Measurements from ENCODE around the gene CNTNAP2. TPM values are rescaled to one million over a fixed set of nuclear protein-coding genes. Genes with fewer than 3 reads are reported as not detected.

Gene CNTNAP2
- total RNA-seq, 2 donors from 2014 or later = 171 to 228 TPM

- no peaks in the 10 kb centered on the region for H3K9me3 Mint-ChIP-seq
- H3K36me3 Mint-ChIP-seq (ENCODE audit: low read depth) = no peaks in the 10 kb centered on the region
- WGBS, 2 experiments (ENCODE audit: insufficient coverage in 1 of 2, insufficient read length in 1 of 2) = 70% methylated on average over 2 of the region's 2 CpGs; no CpG with 5 or more reads in 1 of the 2 experiments
- peaks cover 4% of the 10 kb centered on the region for H3K4me1 Mint-ChIP-seq
- H3K4me3 Mint-ChIP-seq = no peak overlapping the region
- Histone ChIP-seq H3K27ac (ENCODE audit: low read depth, low read length) (no peak overlapping the region), H3K27me3 (ENCODE audit: control insufficient read depth, insufficient read depth, low read length, poor library complexity, severe bottlenecking) (no peaks in the 10 kb centered on the region), H3K9ac (ENCODE audit: extremely low read depth, low read length, poor library complexity, severe bottlenecking) (no peak overlapping the region), H3K4me3 (ENCODE audit: low read length) (no peak overlapping the region), H3K36me3 (ENCODE audit: control insufficient read depth, insufficient read depth, low read length) (no peaks in the 10 kb centered on the region), H3K4me1 (ENCODE audit: control insufficient read depth, insufficient read depth, low read length) (no peaks in the 10 kb centered on the region), H3K9me3 (ENCODE audit: control insufficient read depth, low read length) (no peaks in the 10 kb centered on the region)
- H3K27me3 Mint-ChIP-seq (ENCODE audit: insufficient read depth) = no peaks in the 10 kb centered on the region
- H3K27ac Mint-ChIP-seq = no peak overlapping the region
- TF ChIP-seq, protein P1, sequence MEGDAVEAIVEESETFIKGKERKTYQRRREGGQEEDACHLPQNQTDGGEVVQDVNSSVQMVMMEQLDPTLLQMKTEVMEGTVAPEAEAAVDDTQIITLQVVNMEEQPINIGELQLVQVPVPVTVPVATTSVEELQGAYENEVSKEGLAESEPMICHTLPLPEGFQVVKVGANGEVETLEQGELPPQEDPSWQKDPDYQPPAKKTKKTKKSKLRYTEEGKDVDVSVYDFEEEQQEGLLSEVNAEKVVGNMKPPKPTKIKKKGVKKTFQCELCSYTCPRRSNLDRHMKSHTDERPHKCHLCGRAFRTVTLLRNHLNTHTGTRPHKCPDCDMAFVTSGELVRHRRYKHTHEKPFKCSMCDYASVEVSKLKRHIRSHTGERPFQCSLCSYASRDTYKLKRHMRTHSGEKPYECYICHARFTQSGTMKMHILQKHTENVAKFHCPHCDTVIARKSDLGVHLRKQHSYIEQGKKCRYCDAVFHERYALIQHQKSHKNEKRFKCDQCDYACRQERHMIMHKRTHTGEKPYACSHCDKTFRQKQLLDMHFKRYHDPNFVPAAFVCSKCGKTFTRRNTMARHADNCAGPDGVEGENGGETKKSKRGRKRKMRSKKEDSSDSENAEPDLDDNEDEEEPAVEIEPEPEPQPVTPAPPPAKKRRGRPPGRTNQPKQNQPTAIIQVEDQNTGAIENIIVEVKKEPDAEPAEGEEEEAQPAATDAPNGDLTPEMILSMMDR (conservative IDR thresholded peaks at IDR 0.05) = peak; percentile 17
- DNase-seq = no peak
These were observed 59.1 kb downstream of the CNTNAP2 start for GRCh38 chr7:146175716-146176115.

DNA sequence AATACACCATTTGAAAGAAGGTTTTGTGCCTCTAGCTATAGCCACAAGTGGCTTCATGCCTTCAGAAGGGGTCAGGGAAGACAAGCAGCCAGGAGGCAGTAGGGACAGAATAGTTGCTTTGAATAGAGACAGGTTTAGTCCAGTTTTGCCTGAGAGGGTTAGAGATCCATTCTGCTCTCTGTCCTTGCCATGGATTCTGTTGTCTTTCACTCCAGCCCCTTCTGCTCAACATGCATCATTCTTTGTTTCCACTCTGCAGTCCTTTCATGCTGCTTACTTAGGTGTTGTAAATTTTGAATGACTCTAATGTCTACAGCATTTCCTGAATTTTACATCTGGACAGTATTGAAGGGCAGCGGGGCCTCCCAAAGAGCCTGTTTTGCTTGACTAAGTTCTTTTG is 60.3 kb downstream of the CNTNAP2 start:
- H3K36me3 ChIP-seq (ENCODE audit: control insufficient read depth, insufficient read depth, low read length) = no peaks in the 10 kb centered on the region
- TF ChIP-seq, protein P1 (conservative IDR thresholded peaks at IDR 0.05) = no peak
- H3K4me3 ChIP-seq (ENCODE audit: low read length) = no peak overlapping the region
- H3K27me3 ChIP-seq (ENCODE audit: control insufficient read depth, insufficient read depth, low read length, poor library complexity, severe bottlenecking) = no peaks in the 10 kb centered on the region
- H3K27ac Mint-ChIP-seq = peak overlapping the region; percentile 6
- DNase-seq = no peak
- H3K4me1 Mint-ChIP-seq = peaks cover 4% of the 10 kb centered on the region
- no peak overlapping the region for H3K27ac ChIP-seq (ENCODE audit: low read depth, low read length)
- H3K27me3 Mint-ChIP-seq (ENCODE audit: insufficient read depth) = no peaks in the 10 kb centered on the region
- no peak overlapping the region for H3K9ac ChIP-seq (ENCODE audit: extremely low read depth, low read length, poor library complexity, severe bottlenecking)
- no peaks in the 10 kb centered on the region for H3K4me1 ChIP-seq (ENCODE audit: control insufficient read depth, insufficient read depth, low read length)
- no peak overlapping the region for H3K4me3 Mint-ChIP-seq
- no peaks in the 10 kb centered on the region for H3K36me3 Mint-ChIP-seq (ENCODE audit: low read depth)
- no peaks in the 10 kb centered on the region for H3K9me3 Mint-ChIP-seq
- no peaks in the 10 kb centered on the region for H3K9me3 ChIP-seq (ENCODE audit: control insufficient read depth, low read length)
- WGBS, 2 experiments (ENCODE audit: insufficient coverage in 1 of 2, insufficient read length in 1 of 2) = 94 to 100% methylated on average over 1 of the region's 1 CpG

GRCh38 chr7:146177301-146177700 is 60.7 kb downstream of the CNTNAP2 start:
- H3K27ac ChIP-seq (ENCODE audit: low read depth, low read length) = no peak overlapping the region
- H3K27me3 Mint-ChIP-seq (ENCODE audit: insufficient read depth) = no peaks in the 10 kb centered on the region
- H3K9me3 Mint-ChIP-seq = no peaks in the 10 kb centered on the region
- peak overlapping the region; percentile 6 for H3K27ac Mint-ChIP-seq
- no peak for DNase-seq
- no peak overlapping the region for H3K9ac ChIP-seq (ENCODE audit: extremely low read depth, low read length, poor library complexity, severe bottlenecking)
- no peak overlapping the region for H3K4me3 ChIP-seq (ENCODE audit: low read length)
- H3K4me3 Mint-ChIP-seq = no peak overlapping the region
- H3K36me3 ChIP-seq (ENCODE audit: control insufficient read depth, insufficient read depth, low read length) = no peaks in the 10 kb centered on the region
- no peaks in the 10 kb centered on the region for H3K4me1 ChIP-seq (ENCODE audit: control insufficient read depth, insufficient read depth, low read length)
- no peaks in the 10 kb centered on the region for H3K9me3 ChIP-seq (ENCODE audit: control insufficient read depth, low read length)
- H3K4me1 Mint-ChIP-seq = peaks cover 4% of the 10 kb centered on the region
- 97% methylated on average over 2 of the region's 2 CpGs; no CpG with 5 or more reads in 1 of the 2 experiments for WGBS, 2 experiments (ENCODE audit: insufficient coverage in 1 of 2, insufficient read length in 1 of 2)
- H3K27me3 ChIP-seq (ENCODE audit: control insufficient read depth, insufficient read depth, low read length, poor library complexity, severe bottlenecking) = no peaks in the 10 kb centered on the region
- H3K36me3 Mint-ChIP-seq (ENCODE audit: low read depth) = no peaks in the 10 kb centered on the region
- TF ChIP-seq, protein P1 (conservative IDR thresholded peaks at IDR 0.05) = no peak
